Measurements from ENCODE around the gene SNTG2. TPM values are rescaled to one million over a fixed set of nuclear protein-coding genes. Genes with fewer than 3 reads are reported as not detected.

SNTG2 gene
- total RNA-seq, 2 donors from 2014 or later = 2.0 to 5.0 TPM

DNA sequence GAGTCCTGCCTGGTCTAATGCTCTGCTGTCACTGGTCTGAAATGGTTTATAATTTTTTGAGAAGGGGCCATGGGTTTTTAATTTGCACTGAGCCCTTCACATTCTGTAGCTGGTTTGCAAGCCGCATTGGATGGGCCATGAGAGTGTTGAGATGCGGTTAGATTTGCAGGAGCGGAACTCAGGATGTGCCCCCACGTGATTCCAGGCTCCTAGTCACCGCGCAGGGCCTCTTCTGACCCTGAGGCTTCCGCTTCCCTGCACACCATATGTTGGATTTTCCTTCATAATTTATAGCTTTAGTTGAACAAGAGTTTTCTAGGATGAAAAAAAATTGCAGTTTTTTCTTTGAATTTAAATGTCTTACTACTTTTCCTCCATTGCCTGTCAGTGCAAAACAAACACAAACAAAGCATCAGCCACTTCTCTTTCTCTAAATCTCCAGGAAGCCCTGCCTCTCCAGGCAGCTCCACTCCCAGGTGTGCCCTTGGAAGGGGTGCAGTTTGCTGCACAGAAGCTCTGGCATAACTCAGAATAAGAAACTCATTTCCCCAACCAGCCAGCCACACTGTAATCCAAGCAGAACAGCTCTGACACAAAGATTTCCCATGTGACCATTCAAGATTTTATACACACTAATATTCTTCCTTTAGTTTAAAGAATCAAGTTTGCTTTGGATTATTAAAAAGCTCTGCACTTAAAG is 444.2 kb downstream of the SNTG2 start:
- H3K4me1 ChIP-seq (replicated peaks) = no peaks in the 10 kb centered on the region
- DNase-seq (ENCODE audit: low spot score) = no peak
- TF ChIP-seq POLR2AphosphoS5 (IDR thresholded peaks at IDR 0.05) = no peak
- TF ChIP-seq POLR2A (IDR thresholded peaks at IDR 0.05) = no peak
- TF ChIP-seq CTCF (IDR thresholded peaks at IDR 0.05) = no peak
- WGBS = 88% methylated on average over 7 of the region's 7 CpGs
- no peaks in the 10 kb centered on the region for H3K27me3 ChIP-seq (replicated peaks; ENCODE audit: insufficient read depth)
- no peak overlapping the region for H3K4me3 ChIP-seq
- H3K27ac ChIP-seq = no peak overlapping the region
- no peaks in the 10 kb centered on the region for H3K9me3 ChIP-seq
- no peaks in the 10 kb centered on the region for H3K36me3 ChIP-seq
- intact Hi-C loops (cut with DNase I) = no loop called here

- DNase-seq (ENCODE audit: low spot score) = no peak
- Histone ChIP-seq H3K4me3 (no peak overlapping the region), H3K36me3 (no peaks in the 10 kb centered on the region), H3K9me3 (no peaks in the 10 kb centered on the region), H3K4me1 (replicated peaks) (no peaks in the 10 kb centered on the region), H3K27me3 (replicated peaks; ENCODE audit: insufficient read depth) (no peaks in the 10 kb centered on the region), H3K27ac (no peak overlapping the region)
- WGBS = 51% methylated on average over 4 of the region's 4 CpGs
- no peak for TF ChIP-seq POLR2AphosphoS5 (IDR thresholded peaks at IDR 0.05)
- no peak for TF ChIP-seq CTCF (IDR thresholded peaks at IDR 0.05)
- TF ChIP-seq POLR2A (IDR thresholded peaks at IDR 0.05) = no peak
- intact Hi-C loops (cut with DNase I) = no loop called here
These were observed 446.7 kb downstream of the SNTG2 start for GRCh38 chr2:1397350-1397749.

DNA sequence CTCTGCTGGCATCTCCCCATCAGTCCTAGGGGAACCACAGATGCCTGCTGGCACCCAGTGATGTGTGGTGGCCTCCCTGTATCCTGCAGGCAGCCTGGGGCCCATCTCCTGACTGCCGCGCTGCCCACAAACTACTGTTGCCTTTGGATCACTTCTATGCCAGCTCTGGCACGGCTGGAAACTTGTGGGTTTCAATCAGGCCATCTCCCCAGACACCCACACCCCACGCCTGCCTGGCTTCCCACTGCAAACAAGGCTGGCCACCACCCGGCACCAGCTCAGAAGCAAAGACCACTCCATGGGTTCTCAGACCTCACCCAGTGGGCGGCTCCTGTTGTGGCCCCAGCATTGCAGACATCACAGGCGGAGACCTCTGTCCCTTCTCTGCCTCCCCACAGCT is 447.5 kb downstream of the SNTG2 start:
- no peak for DNase-seq (ENCODE audit: low spot score)
- no peaks in the 10 kb centered on the region for H3K9me3 ChIP-seq
- H3K27ac ChIP-seq = no peak overlapping the region
- intact Hi-C loops (cut with DNase I) = no loop called here
- no peaks in the 10 kb centered on the region for H3K36me3 ChIP-seq
- H3K27me3 ChIP-seq (replicated peaks; ENCODE audit: insufficient read depth) = no peaks in the 10 kb centered on the region
- no peak for TF ChIP-seq CTCF (IDR thresholded peaks at IDR 0.05)
- TF ChIP-seq POLR2AphosphoS5 (IDR thresholded peaks at IDR 0.05) = no peak
- TF ChIP-seq POLR2A (IDR thresholded peaks at IDR 0.05) = no peak
- 91% methylated on average over 7 of the region's 7 CpGs for WGBS
- H3K4me1 ChIP-seq (replicated peaks) = no peaks in the 10 kb centered on the region
- H3K4me3 ChIP-seq = no peak overlapping the region

- DNase-seq (ENCODE audit: low spot score) = no peak
These were observed 450.5 kb downstream of the SNTG2 start for GRCh38 chr2:1400943-1401735.

More at GRCh38 chr2:1400943-1401735, 450.5 kb downstream of the SNTG2 start:
- TF ChIP-seq POLR2AphosphoS5 (IDR thresholded peaks at IDR 0.05) (no peak), CTCF (IDR thresholded peaks at IDR 0.05) (no peak), POLR2A (IDR thresholded peaks at IDR 0.05) (no peak)
- no peak overlapping the region for H3K27ac ChIP-seq
- intact Hi-C loops (cut with DNase I) = no loop called here
- no peaks in the 10 kb centered on the region for H3K4me1 ChIP-seq (replicated peaks)
- H3K27me3 ChIP-seq (replicated peaks; ENCODE audit: insufficient read depth) = no peaks in the 10 kb centered on the region
- WGBS = 69% methylated on average over 8 of the region's 8 CpGs
- no peak overlapping the region for H3K4me3 ChIP-seq
- no peaks in the 10 kb centered on the region for H3K36me3 ChIP-seq
- no peaks in the 10 kb centered on the region for H3K9me3 ChIP-seq

Measured in prostate gland (tissue), 2 donors.